Activated T-helper 1 cell treated with Interleukin-2 at 50 U/mL for 16 hours (primary cell): ENCODE data around the gene PRKAG3.

ENCODE experiments used
- DNase-seq: peaks from one replicate; pipeline ENCODE4 v3.0.0-alpha.2; 2020; ENCODE audit warnings: low read depth

PRKAG3 gene

GRCh38 chr2:218839888-218840287, 8.3 kb upstream of the PRKAG3 start:
- DNase-seq: no peak

- no peak for DNase-seq
Observed at GRCh38 chr2:218839430-218839829, 7.8 kb upstream of the PRKAG3 start.

- DNase-seq: no peak
Observed at GRCh38 chr2:218837495-218837894, 5.9 kb upstream of the PRKAG3 start.

GRCh38 chr2:218834685-218835084, 3.1 kb upstream of the PRKAG3 start:
- no peak for DNase-seq

GRCh38 chr2:218833023-218833609, 1.5 kb upstream of the PRKAG3 start:
- no peak for DNase-seq

- no peak for DNase-seq
Observed at GRCh38 chr2:218832520-218832919, 917 bp upstream of the PRKAG3 start.

- no peak for DNase-seq
Observed at GRCh38 chr2:218832081-218832480, 478 bp upstream of the PRKAG3 start.

- DNase-seq: no peak
Observed at GRCh38 chr2:218830526-218831306, 887 bp downstream of the PRKAG3 start.

- no peak for DNase-seq
Observed at GRCh38 chr2:218829868-218830451, 1.6 kb downstream of the PRKAG3 start.

- no peak for DNase-seq
Observed at GRCh38 chr2:218828477-218828778, 3.2 kb downstream of the PRKAG3 start.

GRCh38 chr2:218827701-218828476, 3.7 kb downstream of the PRKAG3 start:
- no peak for DNase-seq

GRCh38 chr2:218826791-218827190, 4.8 kb downstream of the PRKAG3 start:
- no peak for DNase-seq

GRCh38 chr2:218824004-218824403, 7.6 kb downstream of the PRKAG3 start:
- no peak for DNase-seq

- DNase-seq: no peak
Observed at GRCh38 chr2:218823196-218823855, 8.3 kb downstream of the PRKAG3 start.

- DNase-seq: no peak
Observed at GRCh38 chr2:218822622-218823021, 9.0 kb downstream of the PRKAG3 start.

- no peak for DNase-seq
Observed at GRCh38 chr2:218821605-218822211, 9.9 kb downstream of the PRKAG3 start.

- DNase-seq: no peak
Observed at GRCh38 chr2:218820746-218821369, 10.7 kb downstream of the PRKAG3 start.

- no peak for DNase-seq
Observed at GRCh38 chr2:218819093-218819492, 12.5 kb downstream of the PRKAG3 start.

- DNase-seq: no peak
Observed at GRCh38 chr2:218816561-218817011, 15.0 kb downstream of the PRKAG3 start.

GRCh38 chr2:218815649-218816048, 16.0 kb downstream of the PRKAG3 start:
- no peak for DNase-seq

GRCh38 chr2:218815244-218815637, 16.4 kb downstream of the PRKAG3 start:
- no peak for DNase-seq
